G401.6 (cell line): ENCODE results near the gene ZDHHC3.
A peak's percentile ranks its signal among the peaks of the same experiment; 100 is the strongest.
"Not testable (repeated sequence)": the region's sequence is repeated elsewhere in the genome, so short reads cannot be mapped to it uniquely, and the experiment has no call there.

ENCODE experiments used
- FAIRE-seq: peaks from 2 replicates; lab custom pipeline; 2012; peaks lifted over from hg19 to GRCh38; lab: Jason Lieb, UNC

ZDHHC3 gene

DNA sequence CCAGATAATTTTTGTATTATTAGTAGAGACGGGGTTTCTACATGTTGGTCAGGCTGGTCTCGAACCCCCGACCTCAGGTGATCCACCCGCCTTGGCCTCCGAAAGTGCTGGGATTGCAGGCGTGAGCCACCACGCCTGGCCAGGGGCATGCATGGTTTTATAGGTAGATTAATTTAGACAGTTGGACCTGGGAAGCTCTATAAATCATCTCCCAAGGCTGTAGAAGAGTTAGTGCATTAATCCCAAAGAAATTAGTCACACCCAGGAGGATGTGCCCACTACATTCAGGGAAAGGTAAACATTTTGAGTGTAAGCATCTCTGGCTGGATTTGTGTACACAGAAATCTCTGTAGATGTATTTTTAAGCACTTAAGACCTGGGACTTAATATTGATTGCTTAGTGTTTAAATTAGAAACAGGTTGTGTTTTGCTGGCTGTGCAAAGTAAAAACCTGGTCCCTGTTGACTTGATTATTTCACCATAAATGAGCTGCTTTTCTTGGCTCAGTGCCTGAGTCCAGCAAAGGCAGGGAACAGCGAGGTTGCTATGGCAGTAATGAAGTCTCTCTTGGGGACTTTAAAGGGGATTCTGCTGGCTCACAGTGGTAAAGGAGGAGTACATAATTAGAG lies 19.3 kb upstream of the ZDHHC3 start:
- FAIRE-seq, result no peak

DNA sequence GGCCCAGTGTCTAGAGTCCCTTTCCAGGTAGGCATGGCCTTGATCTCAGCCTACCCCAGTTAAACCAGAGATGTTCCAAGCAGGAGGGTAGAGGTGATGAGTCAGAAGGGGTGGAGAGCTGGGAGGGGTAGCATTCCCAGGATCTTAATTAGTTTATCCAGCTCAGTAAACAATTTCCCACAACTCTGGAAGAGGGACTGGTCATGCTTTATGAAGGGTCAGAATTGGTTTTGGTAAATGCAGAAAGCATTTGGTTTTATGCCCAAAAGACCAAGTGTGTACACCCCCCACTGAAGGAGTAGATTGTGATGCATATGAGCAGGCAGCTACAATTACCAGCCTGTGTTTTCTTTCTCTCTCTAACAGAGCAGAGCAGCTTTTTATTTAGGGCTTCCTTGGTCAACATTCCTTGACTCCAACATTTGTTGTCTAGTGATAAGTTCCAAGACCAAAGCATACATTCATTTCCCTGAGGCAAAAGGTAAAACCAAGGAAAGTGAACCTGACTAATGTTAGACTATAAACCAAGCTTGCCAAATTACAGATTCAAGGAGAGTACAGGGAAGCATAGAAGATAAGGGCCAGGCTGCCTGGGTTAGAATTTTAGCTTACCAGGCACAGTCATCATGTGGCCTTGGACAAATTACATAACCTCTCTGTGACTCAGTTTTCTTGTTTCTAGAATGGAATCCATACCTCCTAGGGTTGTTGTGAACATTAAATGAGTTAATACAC lies 17.7 kb upstream of the ZDHHC3 start:
- no peak for FAIRE-seq

DNA sequence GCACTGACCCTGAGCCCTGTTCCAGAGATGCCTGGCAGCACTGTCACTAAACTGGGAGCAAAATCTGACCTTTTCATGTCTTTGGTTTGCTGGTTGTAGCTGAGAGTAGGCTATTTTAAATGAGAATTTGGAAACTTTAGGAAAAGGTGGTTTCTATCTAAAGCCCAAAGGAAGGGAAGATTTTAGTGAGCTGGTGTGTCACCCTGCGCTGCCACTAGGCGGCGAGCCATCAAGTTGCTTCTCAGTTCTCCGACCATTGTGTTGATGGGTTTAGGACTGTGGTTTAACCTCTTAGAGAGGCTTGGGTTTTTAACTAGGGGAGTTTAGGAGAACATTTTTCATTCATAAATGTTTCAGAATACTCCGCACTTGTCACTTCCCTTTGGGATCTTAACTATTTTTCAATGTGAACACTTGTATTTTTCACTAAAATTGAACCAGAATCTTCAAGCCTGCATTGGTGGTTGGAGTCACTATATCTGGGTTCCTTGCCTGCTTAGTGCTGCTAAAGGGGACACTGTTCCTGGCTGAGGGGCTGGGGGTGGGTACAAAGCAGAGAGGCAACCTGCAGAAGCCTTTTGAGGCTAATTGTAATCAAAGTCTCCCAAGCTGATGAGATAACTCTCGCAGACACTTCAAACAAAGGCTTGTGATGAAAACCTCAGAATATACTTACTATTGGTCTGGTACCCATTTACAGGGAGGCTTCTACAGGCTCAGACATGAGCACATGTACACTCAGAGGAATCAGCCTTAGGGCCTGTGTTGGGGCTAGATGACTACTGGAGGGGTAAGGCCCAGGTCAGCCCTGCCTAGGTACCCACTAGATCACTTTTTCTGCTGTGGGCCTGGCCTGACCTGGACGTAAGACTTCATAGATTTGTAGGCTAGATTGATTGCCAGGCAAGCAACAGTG lies 16.8 kb upstream of the ZDHHC3 start:
- peak; percentile 6 for FAIRE-seq

DNA sequence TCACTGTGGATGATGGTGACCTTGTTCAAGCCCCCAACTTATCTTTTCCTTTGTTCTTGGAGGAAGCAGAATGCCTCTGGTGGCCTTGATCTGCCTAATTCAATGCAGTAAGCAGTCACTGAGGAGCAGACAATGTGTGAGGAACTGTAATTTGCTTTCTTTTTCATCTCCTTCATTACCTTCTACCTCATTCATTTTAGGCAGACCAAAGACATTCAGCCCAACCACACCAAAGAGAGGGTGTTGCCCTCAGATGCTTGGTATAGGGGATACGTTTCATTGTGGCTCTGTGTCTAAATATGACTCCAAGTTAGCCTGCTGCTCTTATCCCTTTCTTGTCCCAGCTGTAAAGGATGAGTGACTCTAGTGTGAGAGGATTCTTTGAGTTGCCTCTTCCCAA lies 15.4 kb upstream of the ZDHHC3 start:
- no peak for FAIRE-seq

DNA sequence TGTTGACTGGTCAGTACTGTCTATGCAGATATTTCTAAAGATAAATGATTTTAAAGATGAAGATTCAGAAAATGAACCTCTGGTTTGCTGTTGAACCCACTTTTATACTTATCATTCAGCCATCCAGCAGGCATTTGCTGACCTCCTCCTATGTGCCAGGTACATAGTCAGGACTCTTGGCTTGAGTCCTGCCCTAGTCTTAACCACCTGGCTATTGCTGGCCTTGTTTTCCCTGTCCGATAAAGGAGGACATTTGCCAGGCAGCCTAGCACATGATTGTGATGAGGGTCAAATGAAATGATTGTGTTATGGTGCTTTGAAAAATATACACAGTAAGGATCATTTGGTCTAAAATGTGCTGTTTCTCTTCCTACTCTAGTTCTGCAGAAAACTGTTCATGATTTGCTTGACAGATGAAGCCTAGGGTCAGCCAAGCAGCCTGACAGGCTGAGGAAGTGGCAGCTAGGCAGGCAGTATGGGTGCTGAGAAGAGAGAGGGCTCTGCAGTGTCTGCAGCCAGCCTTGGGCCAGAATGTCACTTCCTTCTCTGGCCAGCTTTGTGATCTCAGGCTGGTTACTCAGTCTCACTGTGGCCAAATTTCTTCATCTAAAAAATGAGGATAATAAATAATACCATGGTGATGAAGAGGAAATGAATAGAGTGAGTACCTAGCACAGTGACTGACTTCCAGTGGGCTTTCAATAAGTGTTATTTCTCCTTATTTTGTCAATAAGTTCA lies 13.8 kb upstream of the ZDHHC3 start:
- FAIRE-seq, result no peak

DNA sequence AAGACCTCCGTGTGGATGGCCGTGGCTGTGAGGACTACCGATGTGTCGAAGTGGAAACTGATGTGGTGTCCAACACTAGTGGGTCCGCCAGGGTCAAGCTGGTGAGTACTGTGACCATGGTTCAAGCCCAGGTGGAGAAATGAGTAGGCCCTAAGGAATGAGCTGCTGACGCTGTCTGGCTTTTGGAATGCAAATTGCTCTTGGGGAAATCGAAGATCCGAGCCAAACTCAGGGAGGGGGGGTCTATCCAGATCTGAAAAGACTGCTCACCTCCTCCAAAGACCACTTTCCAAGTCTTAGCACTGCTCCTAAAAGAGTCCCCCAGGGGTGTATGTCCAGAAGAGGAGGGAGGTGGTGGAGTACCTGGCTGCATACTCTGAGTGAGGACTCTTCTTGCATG lies 13.2 kb upstream of the ZDHHC3 start:
- no peak for FAIRE-seq

DNA sequence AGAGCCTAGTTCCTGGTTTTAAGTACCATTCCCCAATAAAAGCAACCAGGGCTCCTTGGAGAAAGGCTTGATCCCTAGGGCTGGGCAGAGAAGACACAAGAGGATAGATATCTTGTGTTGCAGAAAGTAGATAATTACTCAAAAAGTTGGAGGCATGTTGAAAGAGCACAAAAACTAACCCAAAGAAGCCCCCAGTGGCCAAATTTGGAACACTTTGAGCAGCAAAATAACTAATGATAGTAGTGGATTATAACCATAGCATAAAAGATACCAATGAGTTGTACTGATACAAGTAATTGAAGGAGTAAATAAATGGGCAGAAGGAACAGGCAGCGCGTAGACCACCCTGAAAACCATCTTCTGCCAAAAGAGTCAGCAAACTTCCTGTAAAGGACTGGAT lies 12.1 kb upstream of the ZDHHC3 start:
- no peak for FAIRE-seq

DNA sequence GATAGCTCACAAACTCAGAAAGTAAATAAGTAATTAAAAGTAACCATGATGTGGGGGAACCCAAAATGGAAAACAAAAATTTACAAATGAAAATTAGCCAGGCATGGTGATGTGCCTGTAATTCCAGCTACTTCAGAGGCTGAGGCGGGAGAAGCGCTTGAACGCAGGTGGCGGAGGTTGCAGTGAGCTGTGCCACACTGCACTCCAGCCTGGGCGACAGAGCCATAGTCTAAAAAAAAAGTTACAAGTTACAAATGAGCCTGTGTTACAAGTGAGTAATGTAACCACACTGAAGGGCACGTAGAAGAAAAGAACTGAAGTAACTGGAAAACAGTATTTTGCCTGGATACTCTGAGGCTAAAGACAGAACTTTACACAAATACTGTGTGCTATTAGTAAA lies 11.4 kb upstream of the ZDHHC3 start:
- FAIRE-seq, result no peak

DNA sequence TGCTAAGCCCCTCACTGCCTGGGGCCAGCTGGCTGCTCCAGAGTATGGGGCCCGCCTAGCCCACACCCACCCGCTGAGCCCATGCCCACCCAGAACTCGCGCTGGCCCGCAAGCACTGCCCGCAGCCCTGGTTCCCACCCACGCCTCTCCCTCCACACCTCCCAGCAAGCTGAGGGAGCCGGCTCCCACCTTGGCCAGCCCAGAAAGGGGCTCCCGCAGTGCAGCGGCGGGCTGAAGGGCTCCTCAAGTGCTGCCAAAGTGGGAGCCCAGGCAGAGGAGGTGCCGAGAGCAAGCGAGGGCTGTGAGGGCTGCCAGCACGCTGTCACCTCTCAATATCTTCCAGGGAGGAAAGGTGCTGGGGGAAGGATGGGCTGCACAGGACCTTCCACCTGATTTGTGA lies 10.4 kb upstream of the ZDHHC3 start:
- not testable (repeated sequence) for FAIRE-seq

DNA sequence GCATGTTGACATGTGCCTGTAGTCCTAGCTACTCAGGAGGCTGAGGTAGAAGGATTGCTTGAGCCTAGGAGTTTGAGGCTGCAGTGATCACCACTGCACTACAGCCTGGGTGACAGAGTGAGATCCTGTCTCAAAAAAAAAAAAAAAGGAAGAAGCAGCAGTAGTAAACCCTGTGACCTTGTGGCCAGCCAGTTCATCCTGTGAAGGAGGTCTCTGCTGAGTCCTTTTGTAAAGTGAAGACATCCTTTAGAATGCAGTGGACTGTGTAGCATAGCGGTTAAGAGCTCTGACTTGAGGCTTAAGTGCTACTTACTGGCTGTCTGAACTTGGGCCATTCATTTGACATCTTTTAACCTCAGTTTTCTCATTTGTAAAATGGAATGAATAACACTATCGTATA lies 8.4 kb upstream of the ZDHHC3 start:
- no peak for FAIRE-seq

DNA sequence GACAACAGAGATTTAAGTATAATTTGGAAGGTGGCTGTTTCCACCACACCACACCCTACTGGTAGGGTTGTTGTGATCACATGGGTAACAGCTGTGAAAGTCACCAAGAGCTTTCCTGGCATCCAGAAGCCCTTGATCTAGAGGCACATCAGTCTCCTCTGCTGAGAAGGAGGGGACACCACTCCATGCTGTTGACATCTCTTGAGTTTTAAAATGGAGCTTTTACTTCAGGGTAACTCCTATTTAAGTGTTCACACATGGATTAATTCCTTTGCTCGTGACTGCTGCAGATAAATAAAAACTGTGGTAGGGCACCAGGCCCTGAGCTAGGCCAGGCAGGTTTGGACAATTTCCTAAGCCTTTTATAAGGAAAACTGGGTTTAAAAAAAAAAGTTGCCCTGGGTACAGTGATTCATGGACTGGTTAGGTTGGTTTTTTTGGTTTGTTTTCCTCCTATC lies 7.5 kb upstream of the ZDHHC3 start:
- FAIRE-seq, result no peak

DNA sequence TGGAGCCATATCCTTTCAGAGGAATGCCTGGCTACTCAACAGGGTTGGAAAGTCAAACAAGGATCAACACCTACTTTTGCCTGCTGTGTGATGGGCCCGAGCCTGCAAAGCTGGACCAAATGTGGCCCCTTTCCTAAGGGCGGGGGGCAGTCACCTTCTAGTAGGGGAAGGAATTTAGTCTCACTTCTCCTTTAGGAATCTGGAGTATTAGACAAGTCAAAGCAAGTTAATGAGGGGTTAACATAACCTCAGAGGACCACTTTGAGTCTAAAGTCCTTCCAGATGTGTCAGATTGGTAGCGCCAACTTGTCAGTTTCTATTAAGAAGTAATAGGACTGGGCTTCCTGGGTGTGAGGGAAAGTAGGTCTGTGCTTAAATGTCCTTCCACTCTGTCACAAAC lies 6.8 kb upstream of the ZDHHC3 start:
- no peak for FAIRE-seq

DNA sequence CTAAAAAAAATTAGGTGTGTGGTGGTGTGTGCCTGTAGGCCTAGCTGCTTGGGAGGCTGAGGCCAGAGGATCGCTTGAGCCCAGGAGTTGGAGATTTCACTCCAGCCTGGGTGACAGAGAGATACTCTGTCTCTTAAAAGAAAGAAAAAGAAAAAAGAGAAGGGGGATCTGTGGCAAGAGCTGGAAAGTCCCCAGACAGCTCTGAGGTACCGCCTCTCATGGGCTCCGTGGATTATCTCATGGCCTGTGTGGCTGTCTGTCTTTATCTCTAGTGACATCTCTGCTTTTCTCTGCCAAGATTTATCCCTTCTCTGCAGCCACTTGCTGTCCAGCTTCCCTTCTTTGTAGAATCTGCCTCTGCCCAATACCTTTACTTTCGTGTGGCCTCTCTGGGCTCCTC lies 5.8 kb upstream of the ZDHHC3 start:
- FAIRE-seq, result no peak

DNA sequence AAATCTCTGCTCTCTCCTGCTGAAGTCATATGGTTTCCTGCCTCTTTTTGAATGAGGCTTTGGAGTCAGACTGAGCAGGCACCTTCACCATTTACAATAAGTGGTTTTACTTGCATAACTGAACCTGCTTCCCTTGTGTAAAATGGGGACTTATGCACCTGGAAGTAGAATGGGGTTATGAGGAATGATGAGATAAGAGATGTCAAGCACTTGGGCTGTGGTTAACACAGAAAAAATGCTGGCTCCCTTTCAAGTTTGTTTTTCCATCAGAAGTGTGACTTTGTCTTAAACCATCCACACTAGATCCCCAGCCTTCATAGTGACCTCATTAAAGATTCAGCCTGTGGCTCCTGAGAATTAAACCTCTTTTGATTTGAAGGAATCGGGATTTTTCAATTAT lies 5.2 kb upstream of the ZDHHC3 start:
- no peak for FAIRE-seq

DNA sequence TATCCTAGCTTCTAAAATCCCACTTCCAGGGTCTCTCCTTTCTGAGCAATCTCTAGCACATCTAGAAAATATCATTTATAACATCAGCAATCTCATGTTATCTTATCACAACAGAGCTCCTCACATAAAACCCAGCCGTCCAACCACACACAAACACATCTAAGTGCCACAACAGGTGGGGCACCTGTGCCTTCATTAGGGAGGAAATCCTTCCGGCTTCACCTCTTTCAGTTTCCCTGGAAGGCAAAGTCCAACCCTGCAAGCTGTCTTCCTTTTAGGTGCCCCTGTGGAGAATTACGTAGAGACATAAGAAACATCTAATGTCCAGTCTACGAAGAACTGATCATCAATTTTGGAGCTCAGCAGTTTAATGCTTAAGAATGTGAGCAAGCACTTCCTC lies 1.6 kb downstream of the ZDHHC3 start:
- FAIRE-seq, result no peak

DNA sequence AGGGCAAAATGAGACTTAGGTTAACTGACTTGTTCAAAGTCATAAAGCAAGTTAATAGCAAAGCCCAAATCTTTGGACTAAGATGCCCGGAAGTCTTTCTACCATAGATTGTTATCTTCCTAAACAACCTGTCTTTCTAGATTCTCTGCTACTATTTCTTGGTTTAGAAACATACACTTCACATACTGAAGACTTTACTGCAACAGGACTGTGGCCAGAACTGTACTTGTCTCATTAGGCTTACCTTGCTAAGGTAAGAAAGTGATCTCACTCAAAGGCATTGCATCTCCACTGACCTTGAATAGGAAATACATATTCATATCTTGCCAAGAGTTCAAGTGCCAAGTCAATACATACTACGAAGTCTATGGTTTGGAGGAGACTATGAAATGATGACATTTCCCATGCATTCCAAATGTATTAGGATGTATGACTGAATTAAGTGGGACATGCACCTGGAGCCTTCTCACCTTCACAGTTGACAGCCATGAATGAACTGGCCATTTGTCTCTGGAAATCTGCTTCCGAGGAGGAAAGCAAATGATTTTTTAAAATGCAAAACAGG lies 5.0 kb downstream of the ZDHHC3 start:
- no peak for FAIRE-seq

DNA sequence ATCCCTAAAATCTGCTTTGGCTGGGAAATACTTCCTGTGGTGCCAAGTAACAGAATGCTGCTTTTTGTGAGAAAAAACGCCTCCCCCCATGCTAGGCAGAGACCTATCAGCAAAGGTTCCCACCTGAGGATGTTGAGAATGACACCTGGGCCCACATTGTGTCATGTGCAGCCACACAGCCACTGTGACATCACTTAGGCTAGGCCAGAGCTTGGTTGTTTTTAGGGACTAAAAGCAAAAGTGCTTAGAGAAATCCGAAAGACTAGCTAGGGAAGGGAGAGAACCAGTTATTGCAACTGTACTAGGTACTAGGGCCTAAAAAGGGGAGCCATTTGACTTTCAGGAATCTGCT lies 6.2 kb downstream of the ZDHHC3 start:
- no peak for FAIRE-seq

DNA sequence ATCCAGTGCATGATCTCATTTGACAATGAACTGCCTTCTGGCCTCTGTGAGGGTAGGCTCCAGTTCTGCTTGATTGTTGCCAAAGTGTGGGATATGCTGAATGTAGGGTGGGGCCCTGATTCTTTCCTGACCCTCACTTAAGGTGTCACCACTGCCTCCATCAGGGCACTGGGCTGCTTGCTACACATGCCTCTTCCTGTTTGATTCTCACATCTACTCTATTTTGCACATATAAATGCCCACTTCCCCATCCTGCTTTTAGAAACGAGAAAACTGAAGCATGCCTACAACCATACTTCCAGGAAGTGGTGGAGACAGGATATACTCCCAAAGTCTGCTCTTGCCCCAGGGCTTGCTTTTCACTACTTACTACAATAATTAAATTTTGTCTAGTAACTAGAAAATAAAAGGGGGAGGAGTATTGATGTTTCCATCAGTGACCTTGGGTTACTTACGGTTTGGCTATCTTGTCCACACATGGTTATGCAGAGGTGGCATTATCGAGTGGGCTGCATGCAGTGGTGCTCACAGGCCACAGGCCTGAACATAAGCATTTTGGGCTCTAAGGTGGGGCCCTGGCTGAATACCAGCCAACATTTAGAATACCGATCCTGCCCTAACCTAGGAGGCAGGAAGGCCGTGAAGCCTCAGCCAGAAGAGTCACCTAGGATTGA lies 6.7 kb downstream of the ZDHHC3 start:
- FAIRE-seq, result no peak

DNA sequence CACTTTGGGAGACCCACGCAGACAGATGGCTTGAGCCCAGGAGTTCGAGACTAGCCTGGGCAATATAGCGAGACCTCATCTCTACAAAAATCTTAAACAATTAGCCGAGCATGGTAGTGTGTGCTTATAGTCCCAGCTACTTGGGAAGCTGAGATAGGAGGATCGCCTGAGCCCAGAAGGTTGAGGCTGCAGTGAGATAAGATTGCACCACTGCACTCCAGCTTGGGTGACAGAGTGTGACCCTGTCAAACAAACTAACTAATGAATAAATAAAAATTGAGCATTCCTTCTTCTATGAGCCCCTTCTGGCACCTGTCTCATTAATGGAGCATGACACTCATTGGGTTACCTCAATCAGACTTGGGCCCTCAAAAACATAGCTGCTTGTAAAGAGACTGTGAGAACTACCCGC lies 7.5 kb downstream of the ZDHHC3 start:
- no peak for FAIRE-seq

DNA sequence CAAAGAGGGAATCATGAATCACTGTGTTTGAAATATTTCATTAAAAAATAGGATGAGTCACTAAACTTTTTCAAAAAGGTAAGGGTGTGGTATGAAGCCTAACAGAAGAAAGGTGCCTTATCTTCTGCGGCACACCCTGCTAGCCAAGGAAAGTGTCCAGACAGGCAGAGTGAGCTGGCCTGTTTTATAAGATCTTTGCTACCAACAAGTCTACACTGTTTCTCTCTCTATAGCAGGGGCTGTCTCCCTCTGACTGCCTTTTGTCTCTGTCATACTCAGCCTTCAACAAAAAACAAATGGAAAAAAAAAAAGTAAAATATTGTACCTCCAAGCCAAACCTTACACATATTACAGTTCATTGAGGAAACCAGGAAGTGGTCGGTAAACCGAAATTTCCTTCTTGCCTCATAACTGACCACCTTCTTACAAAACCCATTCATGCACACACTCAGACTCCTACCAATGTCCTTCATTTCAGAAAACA lies 9.1 kb downstream of the ZDHHC3 start:
- no peak for FAIRE-seq

DNA sequence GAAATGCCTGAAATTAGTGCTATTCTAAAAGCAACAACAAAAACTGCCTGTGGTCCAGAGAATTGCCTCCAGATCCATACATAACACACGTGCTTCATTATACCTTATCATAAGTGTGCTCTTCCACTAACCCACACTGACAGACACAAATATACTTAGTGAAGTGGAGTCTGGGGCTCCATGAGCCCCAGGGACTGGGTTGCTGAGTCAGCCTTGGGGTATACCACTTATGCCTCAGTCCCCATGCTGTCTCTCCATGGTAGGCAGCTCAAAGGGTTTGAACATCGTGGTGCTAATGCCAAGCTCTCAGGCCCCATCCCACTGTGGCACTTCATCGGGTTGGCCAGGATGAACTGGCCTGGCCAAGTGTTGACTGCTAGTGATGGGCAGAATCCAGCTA lies 10.8 kb downstream of the ZDHHC3 start:
- no peak for FAIRE-seq
